NCI-H82 treated with DMSO at 0.1 percent for 48 hours (cell line): Measurements from ENCODE around the gene BRCC3.

ENCODE experiments used
- DNase-seq: peaks from one replicate; lab custom pipeline; 2025; ENCODE audit not compliant: unreplicated experiment; lab: John Stamatoyannopoulos, UW

BRCC3 gene

GRCh38 chrX:155070975-155071693 is at the start of gene BRCC3, which contains the start of the genes CMC4 and MTCP1:
TSS of gene BRCC3 (plus strand) at chrX:155071508. CDS start at chrX:155071528, 20 bp downstream.
TSS of gene CMC4 (minus strand) at chrX:155071136. CDS start at chrX:155064023, 7,113 bp downstream.
TSS of gene MTCP1 (minus strand) at chrX:155071136. CDS start at chrX:155066010, 5,126 bp downstream.
- peak; percentile 72 for DNase-seq

DNA sequence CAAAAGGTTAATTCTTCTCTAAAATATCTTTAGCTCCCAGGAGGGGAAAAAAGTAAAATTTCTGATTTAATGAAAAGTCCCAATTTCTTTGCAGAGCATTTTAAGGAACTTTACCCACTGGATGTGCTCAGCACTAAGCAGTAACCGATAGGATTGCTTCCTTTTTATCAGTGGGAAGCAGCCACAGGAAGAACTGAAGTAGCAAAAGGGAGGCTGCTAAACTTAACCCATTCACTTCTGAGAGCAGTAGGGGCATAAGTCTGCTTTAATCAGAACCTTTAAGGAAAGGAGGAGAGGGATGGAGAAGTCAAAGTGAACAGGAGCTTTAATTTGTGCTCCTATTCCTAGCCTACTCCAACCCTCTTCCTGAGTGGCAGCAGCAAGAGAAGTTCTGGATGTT is 48.7 kb upstream of the BRCC3 start, which contains the start of gene F8:
F8 (minus strand) TSS at position 139 of the 400 bp plus-strand sequence. CDS start 171 bp downstream, outside the sequence.
- no peak for DNase-seq

- no peak for DNase-seq
These were observed 47.1 kb upstream of the BRCC3 start for GRCh38 chrX:155023907-155024833.

GRCh38 chrX:155026420-155026726 is 44.9 kb upstream of the BRCC3 start:
- DNase-seq = no peak

DNA sequence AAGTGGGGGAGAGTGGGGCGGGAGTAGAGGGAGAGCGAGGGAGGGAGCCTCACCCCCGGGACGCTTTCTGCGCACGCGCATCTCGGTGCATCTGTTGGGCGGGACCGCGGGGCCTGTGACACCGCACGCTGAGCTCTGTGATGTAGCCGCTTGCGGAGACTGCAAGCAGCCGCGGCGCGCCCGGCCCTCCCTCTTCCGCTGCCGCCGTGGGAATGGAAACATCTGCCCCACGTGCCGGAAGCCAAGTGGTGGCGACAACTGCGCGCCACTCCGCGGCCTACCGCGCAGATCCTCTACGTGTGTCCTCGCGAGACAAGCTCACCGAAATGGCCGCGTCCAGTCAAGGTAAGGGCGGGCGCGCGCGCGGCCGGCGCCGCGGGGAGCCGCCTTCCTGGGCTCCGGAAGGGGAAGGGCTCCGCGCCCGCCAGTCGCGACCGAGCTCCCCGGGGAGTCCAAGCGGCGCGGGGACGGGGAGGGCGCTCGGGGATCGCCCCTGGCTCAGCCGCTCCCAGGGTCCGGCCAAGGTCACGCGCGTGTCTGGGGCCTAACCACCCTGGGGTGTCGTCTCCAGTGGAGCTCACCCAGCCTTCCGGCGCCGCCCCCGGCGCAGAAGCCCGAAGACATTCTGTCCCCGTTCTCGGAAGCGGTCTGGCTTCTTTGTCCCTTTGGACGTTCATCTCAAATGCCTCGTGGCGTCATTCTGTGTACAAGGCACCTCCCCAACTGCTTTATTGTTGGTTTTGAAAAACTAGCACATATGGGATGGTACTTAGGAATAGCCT is 44.4 kb upstream of the BRCC3 start, which contains the start of gene FUNDC2:
FUNDC2 (plus strand) TSS at position 118 of the 782 bp plus-strand sequence; CDS start at position 213, 95 bp downstream.
- DNase-seq = peak; percentile 81

- DNase-seq = no peak
These were observed 43.7 kb upstream of the BRCC3 start for GRCh38 chrX:155027509-155028066.

DNA sequence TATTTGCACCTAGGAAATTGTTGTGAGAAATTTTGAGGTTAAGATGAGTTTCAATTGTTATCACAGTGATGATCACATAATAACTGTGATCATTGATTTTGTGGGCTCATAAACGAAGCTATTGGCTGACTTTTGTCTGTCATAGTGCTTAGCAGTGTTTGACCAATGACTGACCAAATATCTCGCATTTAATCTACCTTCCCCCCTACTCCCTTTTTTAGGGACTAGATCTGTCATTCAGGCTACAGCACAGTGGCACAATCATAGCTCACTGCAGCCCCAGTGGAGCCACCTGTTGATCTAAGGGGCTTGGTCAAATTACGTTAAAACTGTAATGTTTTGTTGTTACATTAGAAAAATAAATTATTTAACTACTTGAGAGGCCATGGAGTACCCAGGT is 43.2 kb upstream of the BRCC3 start:
- DNase-seq = peak; percentile 1

DNA sequence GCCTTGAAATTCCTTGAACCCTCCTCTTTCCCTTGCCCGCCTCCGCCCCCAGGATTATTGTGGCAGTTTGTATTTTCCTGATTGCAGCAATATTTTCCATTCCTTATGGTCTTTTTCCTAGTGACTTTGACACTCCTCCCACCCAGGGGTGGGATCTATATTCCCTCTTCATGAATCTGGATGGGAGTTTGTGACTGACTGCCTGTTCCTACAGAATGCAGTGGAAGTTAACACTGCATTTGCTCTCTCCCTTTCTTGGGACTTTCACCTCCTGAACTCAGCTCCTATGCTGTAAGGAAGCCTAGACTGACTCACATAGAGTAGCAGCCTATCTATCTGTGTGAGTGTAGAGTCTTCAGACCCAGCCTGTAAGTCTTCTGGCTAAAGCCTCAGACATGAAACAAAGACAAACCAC is 42.4 kb upstream of the BRCC3 start:
- no peak for DNase-seq

DNA sequence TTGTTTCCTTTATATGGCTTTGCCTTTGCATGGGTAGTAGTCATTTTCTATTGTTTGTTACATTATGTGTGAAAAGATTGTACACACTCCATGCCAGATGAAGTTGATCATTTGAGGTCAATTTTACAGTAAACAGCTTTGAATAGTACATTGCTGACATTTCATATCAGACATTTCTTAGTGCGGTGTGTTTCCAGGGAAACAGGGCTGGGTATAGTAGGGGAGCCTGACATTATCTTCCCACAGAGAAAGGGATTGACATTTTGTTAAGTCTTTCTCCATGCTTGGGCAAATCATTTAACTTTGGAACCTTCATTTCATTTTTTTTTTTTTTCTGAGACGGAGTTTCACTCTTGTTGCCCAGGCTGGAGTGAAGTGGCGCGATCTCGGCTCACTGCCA is 39.7 kb upstream of the BRCC3 start:
- DNase-seq = no peak

GRCh38 chrX:155035688-155036087 is 35.6 kb upstream of the BRCC3 start:
- DNase-seq = no peak

DNA sequence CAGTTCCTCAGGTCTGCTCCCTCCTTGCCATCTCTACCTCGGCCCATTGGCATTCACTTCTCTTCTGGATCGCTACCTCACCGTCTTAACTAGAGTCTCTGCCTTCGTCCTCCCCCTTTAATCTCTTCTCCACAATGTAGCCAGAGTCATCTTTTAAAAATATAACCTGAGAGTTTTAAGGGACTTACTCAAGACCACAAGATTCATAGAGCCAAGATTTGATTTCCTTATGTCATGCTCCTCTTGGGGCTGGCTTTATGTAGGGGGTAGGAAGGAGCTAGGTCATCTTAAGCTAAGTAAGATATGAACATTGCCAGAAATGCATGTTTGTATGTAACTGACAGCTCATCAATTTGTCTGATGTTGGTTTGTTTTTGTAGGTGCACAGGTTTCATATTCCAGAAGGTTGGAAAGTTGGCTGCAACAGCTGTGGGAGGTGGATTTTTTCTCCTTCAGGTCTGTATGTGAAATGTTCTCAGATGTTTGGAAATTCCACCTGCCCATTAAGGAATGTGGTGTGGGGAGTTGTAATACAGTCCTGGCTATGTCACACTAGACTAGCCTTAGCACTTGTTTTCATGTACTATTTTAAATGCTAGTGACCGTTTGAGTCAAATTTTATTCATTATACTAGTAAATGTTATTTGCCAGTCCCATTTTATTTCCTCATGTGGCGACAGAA is 25.0 kb upstream of the BRCC3 start:
- DNase-seq = no peak

GRCh38 chrX:155046811-155047528 is 24.3 kb upstream of the BRCC3 start:
- DNase-seq = no peak

GRCh38 chrX:155048977-155049619 is 22.2 kb upstream of the BRCC3 start:
- no peak for DNase-seq

DNA sequence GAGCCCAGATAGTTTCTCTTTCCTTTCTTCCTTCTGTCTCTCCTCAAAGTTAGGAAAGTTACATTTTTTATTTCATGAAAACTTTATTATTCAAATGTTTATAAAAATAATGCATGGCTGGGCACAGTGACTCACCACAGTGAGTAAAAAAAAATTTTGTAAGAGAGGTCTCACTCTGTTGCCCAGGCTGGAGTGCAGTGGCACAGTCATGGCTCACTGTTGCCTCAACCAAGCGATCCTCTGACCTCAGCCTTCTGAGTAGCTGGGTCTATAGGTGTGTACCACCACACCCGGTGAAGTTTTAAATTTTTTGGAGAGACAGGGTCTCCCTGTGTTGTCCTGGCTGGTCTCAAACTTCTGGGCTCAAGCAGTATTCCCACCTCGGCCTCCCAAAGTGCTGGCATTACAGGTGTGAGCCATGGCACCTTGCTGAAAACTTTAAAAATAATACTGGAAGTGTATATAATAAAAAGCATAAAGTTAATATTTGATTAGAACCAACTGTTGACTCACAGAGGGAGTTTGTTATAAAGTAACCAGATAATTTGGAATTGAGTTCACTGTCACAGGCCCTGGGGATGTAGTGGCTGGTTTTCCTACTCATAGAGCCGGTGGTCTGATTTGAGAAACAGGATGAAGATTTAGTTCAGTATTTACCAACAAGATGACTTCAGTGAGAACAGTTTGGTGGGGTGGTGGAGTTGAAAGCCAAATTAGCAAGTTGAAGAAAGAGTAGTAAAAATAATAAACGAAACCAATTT is 18.4 kb upstream of the BRCC3 start:
- no peak for DNase-seq

DNA sequence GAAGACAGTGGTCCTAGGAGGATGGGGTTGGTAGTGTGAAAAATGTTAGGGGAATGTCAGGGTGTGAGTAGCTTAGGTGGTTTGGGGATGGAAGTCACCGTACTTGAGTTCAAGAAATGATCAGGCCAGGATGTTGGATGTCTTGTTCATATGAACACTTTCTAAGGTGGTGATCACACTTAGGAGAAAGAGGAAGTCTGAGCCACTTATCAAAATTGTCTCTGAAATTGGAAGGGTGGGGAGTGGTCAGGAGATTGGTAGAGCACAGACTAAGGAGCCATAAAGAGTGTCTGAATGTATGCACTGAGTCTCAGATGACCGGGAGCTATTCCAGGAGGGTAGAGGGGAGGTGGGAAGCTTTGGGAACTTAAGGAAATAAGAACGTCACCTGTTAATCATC is 17.7 kb upstream of the BRCC3 start:
- no peak for DNase-seq

DNA sequence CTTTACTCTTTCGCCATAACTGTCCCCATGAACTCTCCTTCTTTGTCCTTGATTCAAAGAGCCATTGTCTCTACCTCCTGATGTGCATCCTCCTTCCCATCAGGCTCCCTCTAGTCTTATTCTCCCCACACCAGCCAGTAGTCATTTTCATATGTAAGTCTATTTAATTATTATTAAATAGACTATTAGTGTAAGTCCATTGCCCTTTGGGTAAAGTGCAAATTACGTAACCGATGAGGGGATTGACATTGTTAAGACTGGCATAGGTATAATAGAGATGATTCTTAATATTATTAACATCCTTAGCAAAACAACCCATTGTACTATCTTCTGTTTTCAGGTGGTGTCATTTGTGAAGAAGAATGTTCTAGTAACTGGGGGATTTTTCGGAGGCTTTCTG is 17.1 kb upstream of the BRCC3 start:
- no peak for DNase-seq

DNA sequence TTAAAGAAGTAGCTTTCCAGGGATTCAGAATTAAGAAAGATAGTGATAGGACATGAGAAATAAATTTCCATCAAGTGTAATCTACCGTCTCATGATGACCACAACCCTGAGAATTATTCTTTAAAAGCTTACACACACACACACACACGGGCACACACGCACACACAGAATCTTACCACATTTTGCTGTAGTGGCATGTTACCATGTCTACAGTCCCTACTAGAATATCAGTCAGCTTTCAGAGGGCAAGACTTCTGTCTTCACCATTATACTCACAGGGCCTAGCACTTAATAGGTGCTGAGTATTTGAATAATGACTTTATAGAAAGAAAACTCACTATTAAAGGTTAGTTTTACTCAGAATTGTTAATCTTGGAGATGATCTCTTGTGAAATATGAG is 15.8 kb upstream of the BRCC3 start:
- no peak for DNase-seq

DNA sequence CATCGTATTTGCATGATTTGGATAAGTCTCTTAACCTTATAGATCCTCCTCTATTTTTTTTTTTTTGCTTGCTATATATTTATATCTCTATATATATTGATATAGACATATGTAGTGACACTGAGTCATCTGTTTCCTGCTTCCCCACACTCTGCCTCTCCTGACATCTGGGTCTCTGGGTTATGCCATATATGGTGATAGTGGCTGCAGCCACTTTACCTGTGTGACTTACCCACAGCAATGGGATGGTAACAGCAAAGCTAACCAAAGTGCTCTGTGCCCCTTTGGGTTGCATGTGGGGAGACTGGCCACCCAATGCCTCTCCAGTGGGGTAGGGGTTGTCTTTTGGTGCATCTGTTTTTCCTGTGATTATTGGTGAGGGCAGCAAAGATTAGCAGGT is 14.8 kb upstream of the BRCC3 start:
- no peak for DNase-seq
